ENCODE results near the gene ZBTB7A. TPM values are rescaled to one million over a fixed set of nuclear protein-coding genes. Genes with fewer than 3 reads are reported as not detected.

ZBTB7A gene
- total and polyA plus RNA-seq, 12 donors, result 4.5 to 77.2 (median 47.1) TPM

DNA sequence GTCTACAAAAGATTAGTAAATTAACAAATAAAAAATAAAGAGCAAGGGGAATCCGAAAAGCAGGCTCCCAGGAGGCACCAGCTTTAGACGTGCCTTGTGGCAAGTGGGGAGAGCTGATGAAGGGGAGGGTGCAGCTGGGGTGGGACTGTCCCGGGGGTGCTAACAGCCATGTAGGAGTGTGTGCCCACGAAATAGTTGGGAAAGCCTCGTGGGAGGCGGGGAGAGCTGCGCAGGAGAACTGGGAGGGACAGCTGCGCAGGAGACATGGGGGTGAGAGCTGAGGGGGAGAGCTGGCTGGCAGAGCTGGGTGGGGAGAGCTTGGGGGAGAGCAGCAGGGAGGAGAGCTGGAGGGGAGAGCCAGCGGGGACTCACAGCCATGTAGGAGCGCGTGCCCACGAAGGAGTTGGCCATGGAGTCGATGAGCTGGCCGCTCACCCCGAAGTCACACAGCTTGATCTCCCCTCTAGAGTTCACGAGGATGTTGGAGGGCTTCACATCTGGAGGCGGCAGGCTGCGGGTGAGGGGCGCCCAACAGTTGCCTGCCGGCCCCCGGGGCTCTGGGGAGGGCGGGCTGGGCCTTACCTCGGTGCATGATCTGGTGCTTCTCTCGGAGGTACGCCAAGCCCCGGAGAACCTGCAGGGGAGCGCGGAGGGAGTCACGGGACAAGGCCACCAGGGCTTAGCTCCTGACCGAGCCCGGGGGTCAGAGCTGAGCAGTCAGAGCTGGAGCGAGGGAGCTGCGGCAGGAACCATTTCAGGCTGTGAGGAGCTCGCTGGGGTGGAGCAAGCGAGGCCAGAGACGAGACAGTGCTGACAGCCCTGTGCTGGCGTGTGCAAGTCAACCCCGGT is 34.2 kb upstream of the ZBTB7A start:
- no peaks in the 10 kb centered on the region for H3K27me3 ChIP-seq
- H3K9me3 ChIP-seq (replicated peaks in 1 of 3), result no peaks in the 10 kb centered on the region
- H3K4me3 ChIP-seq, result no peak overlapping the region
- H3K27ac ChIP-seq, result no peak overlapping the region
- no peak for DNase-seq
- TF ChIP-seq, protein P1, sequence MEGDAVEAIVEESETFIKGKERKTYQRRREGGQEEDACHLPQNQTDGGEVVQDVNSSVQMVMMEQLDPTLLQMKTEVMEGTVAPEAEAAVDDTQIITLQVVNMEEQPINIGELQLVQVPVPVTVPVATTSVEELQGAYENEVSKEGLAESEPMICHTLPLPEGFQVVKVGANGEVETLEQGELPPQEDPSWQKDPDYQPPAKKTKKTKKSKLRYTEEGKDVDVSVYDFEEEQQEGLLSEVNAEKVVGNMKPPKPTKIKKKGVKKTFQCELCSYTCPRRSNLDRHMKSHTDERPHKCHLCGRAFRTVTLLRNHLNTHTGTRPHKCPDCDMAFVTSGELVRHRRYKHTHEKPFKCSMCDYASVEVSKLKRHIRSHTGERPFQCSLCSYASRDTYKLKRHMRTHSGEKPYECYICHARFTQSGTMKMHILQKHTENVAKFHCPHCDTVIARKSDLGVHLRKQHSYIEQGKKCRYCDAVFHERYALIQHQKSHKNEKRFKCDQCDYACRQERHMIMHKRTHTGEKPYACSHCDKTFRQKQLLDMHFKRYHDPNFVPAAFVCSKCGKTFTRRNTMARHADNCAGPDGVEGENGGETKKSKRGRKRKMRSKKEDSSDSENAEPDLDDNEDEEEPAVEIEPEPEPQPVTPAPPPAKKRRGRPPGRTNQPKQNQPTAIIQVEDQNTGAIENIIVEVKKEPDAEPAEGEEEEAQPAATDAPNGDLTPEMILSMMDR (IDR thresholded peaks at IDR 0.05), result no peak
- no peak for TF ChIP-seq POLR2A (IDR thresholded peaks at IDR 0.05)
- intact Hi-C loops (cut with DNase I), result no loop called here
- WGBS, 4 donors, result 90 to 95% (median 93%) methylated on average over 14 to 38 of the region's 38 CpGs
- peaks cover 0 to 62% of the 10 kb centered on the region in 2 donors for H3K36me3 ChIP-seq (replicated peaks in 1 of 2)
- peaks cover 9 to 12% of the 10 kb centered on the region in 2 donors for H3K4me1 ChIP-seq (replicated peaks in 1 of 2)

DNA sequence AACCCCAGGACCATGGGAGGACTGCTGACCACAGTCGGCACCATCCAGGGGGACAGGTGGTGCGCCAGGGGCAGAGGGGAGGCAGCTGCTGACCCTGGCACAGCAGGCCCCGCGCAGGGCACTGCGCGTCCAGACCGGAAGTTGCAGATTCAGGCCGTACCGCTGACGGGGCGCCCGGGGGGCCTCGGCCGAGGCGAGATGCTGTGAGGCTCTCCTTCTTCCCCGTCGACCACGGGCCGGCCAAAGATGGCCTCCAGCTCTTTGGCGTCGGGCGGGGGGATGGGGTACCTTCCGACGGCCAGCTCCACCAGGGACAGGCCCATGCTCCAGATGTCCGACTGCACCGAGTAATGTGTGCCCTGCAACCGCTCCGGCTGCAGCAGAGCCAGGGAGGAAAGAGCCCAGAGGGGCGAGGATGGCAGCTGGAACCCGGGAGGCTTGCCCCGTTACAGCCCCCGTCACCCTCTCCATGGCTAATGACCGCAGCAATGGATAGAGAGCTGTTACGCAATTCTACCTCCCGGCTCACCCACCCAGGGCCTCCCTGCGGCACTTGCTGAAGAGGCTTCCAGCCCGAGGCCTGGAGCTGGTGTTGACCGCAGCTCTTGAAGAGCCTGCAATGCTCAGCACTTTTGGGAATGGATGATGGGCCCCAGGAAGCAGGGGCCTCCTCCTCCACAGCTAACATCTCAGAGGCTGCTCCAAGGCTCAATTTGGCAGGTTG is 32.5 kb upstream of the ZBTB7A start:
- Histone ChIP-seq H3K4me3 (no peak overlapping the region), H3K27me3 (no peaks in the 10 kb centered on the region), H3K9me3 (replicated peaks in 1 of 3) (no peaks in the 10 kb centered on the region), H3K36me3 (replicated peaks in 1 of 2) (peaks cover 0 to 60% of the 10 kb centered on the region in 2 donors), H3K4me1 (replicated peaks in 1 of 2) (peaks cover 9 to 12% of the 10 kb centered on the region in 2 donors), H3K27ac (no peak overlapping the region)
- WGBS, 4 donors, result 90 to 94% (median 93%) methylated on average over 6 to 38 of the region's 38 CpGs
- no peak for DNase-seq
- no peak for TF ChIP-seq POLR2A (IDR thresholded peaks at IDR 0.05)
- TF ChIP-seq, protein P1 (IDR thresholded peaks at IDR 0.05), result no peak
- intact Hi-C loops (cut with DNase I), result no loop called here

DNA sequence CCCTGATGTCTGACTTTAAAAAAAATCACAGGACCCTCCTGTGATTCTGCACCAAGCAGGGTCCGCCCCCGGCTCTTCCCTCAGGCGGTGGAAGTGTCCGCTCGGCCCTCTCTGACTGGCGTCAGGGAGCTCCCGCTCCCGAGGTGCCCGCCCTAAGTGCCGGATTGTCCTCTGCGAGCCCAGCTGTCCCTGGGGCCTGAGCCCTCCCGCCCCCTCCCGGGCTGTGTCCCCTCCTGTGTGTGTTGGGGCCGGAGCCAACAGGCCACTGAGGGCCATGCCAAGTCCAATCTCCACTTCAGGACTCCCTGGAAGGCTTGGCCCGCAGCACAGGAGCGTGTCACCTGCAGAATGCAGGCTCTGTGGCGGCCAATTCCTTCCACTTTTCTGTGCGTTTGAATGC is 31.8 kb upstream of the ZBTB7A start:
- no peak for DNase-seq
- Histone ChIP-seq H3K4me3 (no peak overlapping the region), H3K27ac (no peak overlapping the region), H3K27me3 (no peaks in the 10 kb centered on the region), H3K9me3 (replicated peaks in 1 of 3) (no peaks in the 10 kb centered on the region), H3K36me3 (replicated peaks in 1 of 2) (peaks cover 0 to 65% of the 10 kb centered on the region in 2 donors), H3K4me1 (replicated peaks in 1 of 2) (peaks cover 9 to 12% of the 10 kb centered on the region in 2 donors)
- intact Hi-C loops (cut with DNase I), result no loop called here
- no peak for TF ChIP-seq POLR2A (IDR thresholded peaks at IDR 0.05)
- TF ChIP-seq, protein P1 (IDR thresholded peaks at IDR 0.05), result no peak
- WGBS, 4 donors, result 90 to 100% (median 92%) methylated on average over 3 to 18 of the region's 18 CpGs

DNA sequence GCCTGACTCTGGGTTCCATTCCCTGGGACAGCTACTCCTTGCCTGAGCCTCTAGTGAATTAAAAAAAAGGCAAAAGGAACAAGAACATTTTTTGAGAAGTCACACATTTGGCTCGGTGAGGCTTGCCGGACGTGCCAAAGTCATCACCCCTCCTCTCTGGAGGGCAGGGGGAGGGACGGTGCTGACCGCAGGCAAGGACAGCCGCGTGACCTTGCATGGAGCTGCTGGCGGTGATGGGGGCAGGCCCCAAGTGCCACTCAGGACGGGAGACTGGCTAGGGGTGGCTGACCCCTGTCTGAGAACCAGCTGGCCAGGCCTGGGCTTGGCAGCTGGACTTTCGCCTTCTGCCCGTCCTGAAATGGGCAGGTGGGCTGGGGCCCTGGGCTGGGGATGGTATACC is 30.8 kb upstream of the ZBTB7A start:
- Histone ChIP-seq H3K36me3 (replicated peaks in 1 of 2) (peaks cover 0 to 60% of the 10 kb centered on the region in 2 donors), H3K4me3 (no peak overlapping the region), H3K27me3 (no peaks in the 10 kb centered on the region), H3K4me1 (replicated peaks in 1 of 2) (peaks cover 9 to 12% of the 10 kb centered on the region in 2 donors), H3K9me3 (replicated peaks in 1 of 3) (no peaks in the 10 kb centered on the region), H3K27ac (peak overlapping the region in 2 of 5 donors; percentile 33 to 76)
- 13 to 47% (median 34%) methylated on average over 10 to 11 of the region's 11 CpGs for WGBS, 4 donors
- DNase-seq, result peak in 6 of 7 donors; percentile 75 to 89 (median 82)
- intact Hi-C loops (cut with DNase I), result no loop called here
- no peak for TF ChIP-seq POLR2A (IDR thresholded peaks at IDR 0.05)

Data from adrenal gland (tissue), 12 donors.